ENCODE measurements around the gene TNNT2.

TNNT2 gene

GRCh38 chr1:201348211-201348566 lies 29.3 kb downstream of the TNNT2 start:
- Histone ChIP-seq H2BK15ac (ENCODE audit: low read length) (no peak overlapping the region), H3K9ac (ENCODE audit: low read depth, low read length, poor library complexity) (peak overlapping the region; percentile 55), H2BK120ac (ENCODE audit: low read depth, low read length) (no peak overlapping the region)

GRCh38 chr1:201347498-201348210 lies 29.8 kb downstream of the TNNT2 start:
- Histone ChIP-seq H3K79me1 (ENCODE audit: low read depth, low read length) (no peaks in the 10 kb centered on the region), H3K4ac (ENCODE audit: low read length) (no peak overlapping the region), H4K8ac (ENCODE audit: low read depth, low read length) (no peak overlapping the region), H2AFZ (ENCODE audit: low read length) (no peak overlapping the region), H3K9me3 (replicated peaks in 1 of 2; ENCODE audit: control insufficient read depth in 2 of 2, insufficient read depth in 1 of 2, low read depth in 1 of 2, low read length in 2 of 2) (no peaks in the 10 kb centered on the region), H3K27ac (replicated peaks; ENCODE audit: low read length) (no peak overlapping the region), H2BK120ac (ENCODE audit: low read depth, low read length) (no peak overlapping the region), H2BK12ac (ENCODE audit: low read length) (no peak overlapping the region), H3K18ac (ENCODE audit: low read length) (no peak overlapping the region), H2BK5ac (ENCODE audit: low read length) (no peak overlapping the region), H4K91ac (ENCODE audit: low read depth, low read length, poor library complexity) (no peak overlapping the region), H3K9ac (ENCODE audit: low read depth, low read length, poor library complexity) (no peak overlapping the region), H2AK5ac (ENCODE audit: low read depth, low read length) (no peak overlapping the region), H3K4me2 (ENCODE audit: insufficient read depth, low read length, poor library complexity, severe bottlenecking) (no peak overlapping the region), H3K27me3 (ENCODE audit: control insufficient read depth in 3 of 3, insufficient read depth in 3 of 3, low read depth in 1 of 3, low read length in 3 of 3) (peaks cover 0 to 18% (median 0%) of the 10 kb centered on the region in 3 experiments), H3K23ac (ENCODE audit: low read depth, low read length, poor library complexity) (no peak overlapping the region), H3K36me3 (replicated peaks in 1 of 2; ENCODE audit: control insufficient read depth in 2 of 2, insufficient read depth in 2 of 2, low read length in 2 of 2) (no peaks in the 10 kb centered on the region), H3K4me3 (ENCODE audit: low read length in 2 of 2) (no peak overlapping the region), H3K14ac (ENCODE audit: low read length) (no peak overlapping the region), H3K4me1 (ENCODE audit: control insufficient read depth in 2 of 2, insufficient read depth in 1 of 2, low read depth in 1 of 2, low read length in 2 of 2) (peaks cover 0 to 8% of the 10 kb centered on the region in 2 donors), H2BK15ac (ENCODE audit: low read length) (no peak overlapping the region)
- no peak for DNase-seq (ENCODE audit: low spot score)
- WGBS, 2 donors (ENCODE audit: extremely low coverage in 2 of 2, insufficient read length in 2 of 2, insufficient replicate concordance in 1 of 2) = no CpG with 5 or more reads among the region's 7 CpGs

More at GRCh38 chr1:201348211-201348566, 29.3 kb downstream of the TNNT2 start:
- Histone ChIP-seq H3K9me3 (replicated peaks in 1 of 2; ENCODE audit: control insufficient read depth in 2 of 2, insufficient read depth in 1 of 2, low read depth in 1 of 2, low read length in 2 of 2) (no peaks in the 10 kb centered on the region), H3K14ac (ENCODE audit: low read length) (no peak overlapping the region), H3K79me1 (ENCODE audit: low read depth, low read length) (no peaks in the 10 kb centered on the region), H4K91ac (ENCODE audit: low read depth, low read length, poor library complexity) (no peak overlapping the region), H3K27ac (replicated peaks; ENCODE audit: low read length) (no peak overlapping the region), H4K8ac (ENCODE audit: low read depth, low read length) (no peak overlapping the region), H3K4me2 (ENCODE audit: insufficient read depth, low read length, poor library complexity, severe bottlenecking) (no peak overlapping the region), H2BK12ac (ENCODE audit: low read length) (no peak overlapping the region), H3K4me3 (ENCODE audit: low read length in 2 of 2) (no peak overlapping the region), H3K4me1 (ENCODE audit: control insufficient read depth in 2 of 2, insufficient read depth in 1 of 2, low read depth in 1 of 2, low read length in 2 of 2) (peaks cover 0 to 8% of the 10 kb centered on the region in 2 donors), H2AFZ (ENCODE audit: low read length) (no peak overlapping the region), H3K4ac (ENCODE audit: low read length) (no peak overlapping the region), H3K18ac (ENCODE audit: low read length) (peak overlapping the region; percentile 51), H3K23ac (ENCODE audit: low read depth, low read length, poor library complexity) (peak overlapping the region; percentile 50), H3K27me3 (ENCODE audit: control insufficient read depth in 3 of 3, insufficient read depth in 3 of 3, low read depth in 1 of 3, low read length in 3 of 3) (peaks cover 0 to 18% (median 0%) of the 10 kb centered on the region in 3 experiments), H2BK5ac (ENCODE audit: low read length) (no peak overlapping the region), H2AK5ac (ENCODE audit: low read depth, low read length) (peak overlapping the region; percentile 89), H3K36me3 (replicated peaks in 1 of 2; ENCODE audit: control insufficient read depth in 2 of 2, insufficient read depth in 2 of 2, low read length in 2 of 2) (no peaks in the 10 kb centered on the region)
- WGBS, 2 donors (ENCODE audit: extremely low coverage in 2 of 2, insufficient read length in 2 of 2, insufficient replicate concordance in 1 of 2) = no CpG with 5 or more reads among the region's 6 CpGs
- peak; percentile 62 for DNase-seq (ENCODE audit: low spot score)

GRCh38 chr1:201346987-201347386 lies 30.5 kb downstream of the TNNT2 start:
- H2BK12ac ChIP-seq (ENCODE audit: low read length) = no peak overlapping the region
- no peaks in the 10 kb centered on the region for H3K79me1 ChIP-seq (ENCODE audit: low read depth, low read length)
- no peak overlapping the region for H2BK5ac ChIP-seq (ENCODE audit: low read length)
- no peak overlapping the region for H3K18ac ChIP-seq (ENCODE audit: low read length)
- no CpG with 5 or more reads among the region's 2 CpGs for WGBS, 2 donors (ENCODE audit: extremely low coverage in 2 of 2, insufficient read length in 2 of 2, insufficient replicate concordance in 1 of 2)
- H4K91ac ChIP-seq (ENCODE audit: low read depth, low read length, poor library complexity) = no peak overlapping the region
- H2AFZ ChIP-seq (ENCODE audit: low read length) = no peak overlapping the region
- no peak overlapping the region for H3K14ac ChIP-seq (ENCODE audit: low read length)
- no peaks in the 10 kb centered on the region for H3K9me3 ChIP-seq (replicated peaks in 1 of 2; ENCODE audit: control insufficient read depth in 2 of 2, insufficient read depth in 1 of 2, low read depth in 1 of 2, low read length in 2 of 2)
- no peak for DNase-seq (ENCODE audit: low spot score)
- H3K4me2 ChIP-seq (ENCODE audit: insufficient read depth, low read length, poor library complexity, severe bottlenecking) = no peak overlapping the region
- H3K27me3 ChIP-seq (ENCODE audit: control insufficient read depth in 3 of 3, insufficient read depth in 3 of 3, low read depth in 1 of 3, low read length in 3 of 3) = peaks cover 0 to 18% (median 0%) of the 10 kb centered on the region in 3 experiments
- H3K27ac ChIP-seq (replicated peaks; ENCODE audit: low read length) = no peak overlapping the region
- peaks cover 0 to 8% of the 10 kb centered on the region in 2 donors for H3K4me1 ChIP-seq (ENCODE audit: control insufficient read depth in 2 of 2, insufficient read depth in 1 of 2, low read depth in 1 of 2, low read length in 2 of 2)
- no peak overlapping the region for H4K8ac ChIP-seq (ENCODE audit: low read depth, low read length)
- no peak overlapping the region for H2AK5ac ChIP-seq (ENCODE audit: low read depth, low read length)
- no peaks in the 10 kb centered on the region for H3K36me3 ChIP-seq (replicated peaks in 1 of 2; ENCODE audit: control insufficient read depth in 2 of 2, insufficient read depth in 2 of 2, low read length in 2 of 2)
- H3K9ac ChIP-seq (ENCODE audit: low read depth, low read length, poor library complexity) = no peak overlapping the region
- no peak overlapping the region for H2BK15ac ChIP-seq (ENCODE audit: low read length)
- no peak overlapping the region for H3K23ac ChIP-seq (ENCODE audit: low read depth, low read length, poor library complexity)
- no peak overlapping the region for H3K4me3 ChIP-seq (ENCODE audit: low read length in 2 of 2)
- no peak overlapping the region for H2BK120ac ChIP-seq (ENCODE audit: low read depth, low read length)
- H3K4ac ChIP-seq (ENCODE audit: low read length) = no peak overlapping the region

- Histone ChIP-seq H4K91ac (ENCODE audit: low read depth, low read length, poor library complexity) (no peak overlapping the region), H2BK12ac (ENCODE audit: low read length) (no peak overlapping the region), H3K14ac (ENCODE audit: low read length) (no peak overlapping the region), H3K36me3 (replicated peaks in 1 of 2; ENCODE audit: control insufficient read depth in 2 of 2, insufficient read depth in 2 of 2, low read length in 2 of 2) (no peaks in the 10 kb centered on the region), H2AK5ac (ENCODE audit: low read depth, low read length) (no peak overlapping the region), H2BK120ac (ENCODE audit: low read depth, low read length) (no peak overlapping the region), H2BK15ac (ENCODE audit: low read length) (no peak overlapping the region), H3K4me1 (ENCODE audit: control insufficient read depth in 2 of 2, insufficient read depth in 1 of 2, low read depth in 1 of 2, low read length in 2 of 2) (peaks cover 0 to 8% of the 10 kb centered on the region in 2 donors), H2BK5ac (ENCODE audit: low read length) (no peak overlapping the region), H3K4me2 (ENCODE audit: insufficient read depth, low read length, poor library complexity, severe bottlenecking) (no peak overlapping the region), H3K9ac (ENCODE audit: low read depth, low read length, poor library complexity) (no peak overlapping the region), H3K18ac (ENCODE audit: low read length) (no peak overlapping the region), H3K4ac (ENCODE audit: low read length) (no peak overlapping the region), H3K23ac (ENCODE audit: low read depth, low read length, poor library complexity) (no peak overlapping the region), H3K27me3 (ENCODE audit: control insufficient read depth in 3 of 3, insufficient read depth in 3 of 3, low read depth in 1 of 3, low read length in 3 of 3) (peaks cover 0 to 18% (median 0%) of the 10 kb centered on the region in 3 experiments), H3K27ac (replicated peaks; ENCODE audit: low read length) (no peak overlapping the region), H3K79me1 (ENCODE audit: low read depth, low read length) (no peaks in the 10 kb centered on the region), H2AFZ (ENCODE audit: low read length) (no peak overlapping the region), H3K9me3 (replicated peaks in 1 of 2; ENCODE audit: control insufficient read depth in 2 of 2, insufficient read depth in 1 of 2, low read depth in 1 of 2, low read length in 2 of 2) (no peaks in the 10 kb centered on the region), H3K4me3 (ENCODE audit: low read length in 2 of 2) (no peak overlapping the region), H4K8ac (ENCODE audit: low read depth, low read length) (no peak overlapping the region)
- no CpG with 5 or more reads among the region's 5 CpGs for WGBS, 2 donors (ENCODE audit: extremely low coverage in 2 of 2, insufficient read length in 2 of 2, insufficient replicate concordance in 1 of 2)
- DNase-seq (ENCODE audit: low spot score) = peak; percentile 52
Measured at GRCh38 chr1:201346337-201346939, 31.0 kb downstream of the TNNT2 start.

Data from neuronal stem cell (in vitro differentiated cells).